ENCODE measurements around the gene AOC2. TPM values are rescaled to one million over a fixed set of nuclear protein-coding genes. Genes with fewer than 3 reads are reported as not detected.

Gene AOC2
- total and polyA plus RNA-seq, 2 of the 13 experiments (the other 11 are each of a cell fraction or from before 2014, with no cell fraction given), result 1.2 to 3.3 TPM

GRCh38 chr17:42832934-42833766, 11.2 kb upstream of the AOC2 start, which contains the start of gene PSME3 (continued):
- TF ChIP-seq ZNF282 (IDR thresholded peaks at IDR 0.05; ENCODE audit: partially characterized antibody), result no peak
- no peak for TF ChIP-seq ZNF512 (CRISPR knock-in tag; IDR thresholded peaks at IDR 0.05)
- peak; percentile 67 for TF ChIP-seq FOXO1 (CRISPR knock-in tag; IDR thresholded peaks at IDR 0.05)
- no peak for TF ChIP-seq CERS6 (CRISPR knock-in tag; IDR thresholded peaks at IDR 0.05)
- peak; percentile 82; the same call in 1 of the 2 replicates for TF ChIP-seq ZNF768 (CRISPR knock-in tag; IDR thresholded peaks at IDR 0.05)
- no peak for TF ChIP-seq PRPF4 (IDR thresholded peaks at IDR 0.05; ENCODE audit: low read depth, low read length, poor library complexity, severe bottlenecking)
- peak; percentile 52 for TF ChIP-seq SKI (IDR thresholded peaks at IDR 0.05; ENCODE audit: partially characterized antibody)
- TF ChIP-seq REPIN1 (CRISPR knock-in tag; IDR thresholded peaks at IDR 0.05; ENCODE audit: borderline replicate concordance, low read depth), result peak; percentile 84
- peak; percentile 85; the same call in 1 of the 2 replicates for TF ChIP-seq ZNF101 (CRISPR knock-in tag; IDR thresholded peaks at IDR 0.05; ENCODE audit: borderline replicate concordance, low read depth)
- TF ChIP-seq MAZ (IDR thresholded peaks at IDR 0.05; ENCODE audit: borderline replicate concordance, low read depth, low read length), result peak; percentile 56; the same call in 1 of the 2 replicates
- TF ChIP-seq MAZ (CRISPR knock-in tag; IDR thresholded peaks at IDR 0.05; ENCODE audit: low read depth), result peak; percentile 74
- TF ChIP-seq, protein P1, sequence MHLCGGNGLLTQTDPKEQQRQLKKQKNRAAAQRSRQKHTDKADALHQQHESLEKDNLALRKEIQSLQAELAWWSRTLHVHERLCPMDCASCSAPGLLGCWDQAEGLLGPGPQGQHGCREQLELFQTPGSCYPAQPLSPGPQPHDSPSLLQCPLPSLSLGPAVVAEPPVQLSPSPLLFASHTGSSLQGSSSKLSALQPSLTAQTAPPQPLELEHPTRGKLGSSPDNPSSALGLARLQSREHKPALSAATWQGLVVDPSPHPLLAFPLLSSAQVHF (CRISPR knock-in tag; IDR thresholded peaks at IDR 0.05), result peak; percentile 81; the same call in 1 of the 2 replicates
- TF ChIP-seq ZNF598 (CRISPR knock-in tag; IDR thresholded peaks at IDR 0.05; ENCODE audit: borderline replicate concordance), result peak; percentile 84; the same call in 1 of the 2 replicates
- peak; percentile 67; the same call in 1 of the 2 replicates for TF ChIP-seq ZNF841 (CRISPR knock-in tag; IDR thresholded peaks at IDR 0.05; ENCODE audit: borderline replicate concordance)
- no peak for TF ChIP-seq LCORL (IDR thresholded peaks at IDR 0.05)
- no peak; the same call in none of the 2 replicates for TF ChIP-seq LCORL (CRISPR knock-in tag; IDR thresholded peaks at IDR 0.05)
- TF ChIP-seq, protein P2, sequence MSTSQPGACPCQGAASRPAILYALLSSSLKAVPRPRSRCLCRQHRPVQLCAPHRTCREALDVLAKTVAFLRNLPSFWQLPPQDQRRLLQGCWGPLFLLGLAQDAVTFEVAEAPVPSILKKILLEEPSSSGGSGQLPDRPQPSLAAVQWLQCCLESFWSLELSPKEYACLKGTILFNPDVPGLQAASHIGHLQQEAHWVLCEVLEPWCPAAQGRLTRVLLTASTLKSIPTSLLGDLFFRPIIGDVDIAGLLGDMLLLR (CRISPR knock-in tag; IDR thresholded peaks at IDR 0.05), result peak; percentile 99
- TF ChIP-seq CBFB (CRISPR knock-in tag; IDR thresholded peaks at IDR 0.05), result 0 out of 2 replicates have a peak, but pooled peaks have one; percentile 78
- TF ChIP-seq ZNF530 (CRISPR knock-in tag; IDR thresholded peaks at IDR 0.05; ENCODE audit: low read depth), result peak; percentile 7; the same call in 1 of the 2 replicates
- TF ChIP-seq THAP7 (CRISPR knock-in tag; IDR thresholded peaks at IDR 0.05), result peak; percentile 96; the same call in 1 of the 2 replicates
- TF ChIP-seq ZNF616 (CRISPR knock-in tag; IDR thresholded peaks at IDR 0.05; ENCODE audit: low read depth), result peak; percentile 86
- TF ChIP-seq, protein P3, sequence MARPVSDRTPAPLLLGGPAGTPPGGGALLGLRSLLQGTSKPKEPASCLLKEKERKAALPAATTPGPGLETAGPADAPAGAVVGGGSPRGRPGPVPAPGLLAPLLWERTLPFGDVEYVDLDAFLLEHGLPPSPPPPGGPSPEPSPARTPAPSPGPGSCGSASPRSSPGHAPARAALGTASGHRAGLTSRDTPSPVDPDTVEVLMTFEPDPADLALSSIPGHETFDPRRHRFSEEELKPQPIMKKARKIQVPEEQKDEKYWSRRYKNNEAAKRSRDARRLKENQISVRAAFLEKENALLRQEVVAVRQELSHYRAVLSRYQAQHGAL (CRISPR knock-in tag; IDR thresholded peaks at IDR 0.05; ENCODE audit: not compliant biosample characterization), result peak; percentile 75
- TF ChIP-seq KDM5A (IDR thresholded peaks at IDR 0.05; ENCODE audit: borderline replicate concordance, low read length), result peak; percentile 100
- peak; percentile 79 for TF ChIP-seq AGO2 (optimal IDR thresholded peaks at IDR 0.05; ENCODE audit: low read depth, low read length)

Data from HepG2 (cell line).